Mesendoderm (in vitro differentiated cells): Measurements from ENCODE around the gene NSUN3.

ENCODE experiments used
- DNase-seq: peaks from one replicate; pipeline ENCODE4 v3.0.0; 2013
- H2AK5ac ChIP-seq: 2 replicates; pipeline ENCODE4 v1.6.1; 2013; ENCODE audit warnings: low read length, inconsistent platforms
- H2BK120ac ChIP-seq: 2 replicates; pipeline ENCODE4 v1.6.1; 2013; ENCODE audit warnings: low read depth, mild to moderate bottlenecking, low read length, moderate library complexity, mixed read lengths
- H2BK15ac ChIP-seq: replicated peaks from 2 replicates; pipeline ENCODE4 v1.6.1; 2013; ENCODE audit warnings: low read depth, mild to moderate bottlenecking, moderate library complexity
- H2BK5ac ChIP-seq: 2 replicates; pipeline ENCODE4 v1.6.1; 2013; ENCODE audit warnings: low read length, inconsistent platforms
- H3K18ac ChIP-seq: 2 replicates; pipeline ENCODE4 v1.6.1; 2013; ENCODE audit warnings: mild to moderate bottlenecking, low read length, mixed read lengths
- H3K23ac ChIP-seq: one replicate; pipeline ENCODE4 v1.6.1; 2013; ENCODE audit warnings: low read length
- H3K27ac ChIP-seq: 2 replicates; pipeline ENCODE4 v1.5.1; 2013; ENCODE audit warnings: low read depth, mild to moderate bottlenecking, inconsistent platforms, low read length, moderate library complexity
- H3K27me3 ChIP-seq: 2 replicates; pipeline ENCODE4 v1.6.1; 2013; ENCODE audit warnings: low read length, control low read depth, mild to moderate bottlenecking, inconsistent platforms; ENCODE audit not compliant: insufficient read depth, poor library complexity
- H3K36me3 ChIP-seq: 2 replicates; pipeline ENCODE4 v1.6.1; 2013; ENCODE audit warnings: low read length, inconsistent platforms; ENCODE audit not compliant: control insufficient read depth, insufficient read depth
- H3K4ac ChIP-seq: one replicate; pipeline ENCODE4 v1.6.1; 2013; ENCODE audit warnings: low read depth, mild to moderate bottlenecking, low read length, moderate library complexity
- H3K4me1 ChIP-seq: 2 replicates; pipeline ENCODE4 v1.6.1; 2013; ENCODE audit warnings: low read depth, low read length, inconsistent platforms; ENCODE audit not compliant: control insufficient read depth
- H3K4me2 ChIP-seq: 2 replicates; pipeline ENCODE4 v1.6.1; 2013; ENCODE audit warnings: low read length
- H3K4me3 ChIP-seq: 2 replicates; pipeline ENCODE4 v1.5.1; 2013; ENCODE audit warnings: mild to moderate bottlenecking, low read length
- H3K56ac ChIP-seq: one replicate; pipeline ENCODE4 v1.6.1; 2013; ENCODE audit warnings: low read length
- H3K79me1 ChIP-seq: 2 replicates; pipeline ENCODE4 v1.6.1; 2013; ENCODE audit warnings: low read length, inconsistent platforms
- H3K79me2 ChIP-seq: 2 replicates; pipeline ENCODE4 v1.6.1; 2013; ENCODE audit warnings: mild to moderate bottlenecking, low read length; ENCODE audit not compliant: control insufficient read depth, insufficient read depth
- H3K9ac ChIP-seq: 2 replicates; pipeline ENCODE4 v1.6.1; 2013; ENCODE audit warnings: low read length, inconsistent platforms
- H4K5ac ChIP-seq: one replicate; pipeline ENCODE4 v1.6.1; 2013; ENCODE audit warnings: low read length
- H4K8ac ChIP-seq: one replicate; pipeline ENCODE4 v1.6.1; 2013; ENCODE audit warnings: low read depth, mild to moderate bottlenecking, control low read depth, low read length, moderate library complexity
- WGBS: extraction: QIAGEN DNeasy Blood & Tissue Kit; methylation state at CpG from one replicate; pipeline ENCODE4 v1.1.7; 2013; ENCODE audit warnings: low lambda C conversion rate, missing lambda C conversion rate; ENCODE audit not compliant: insufficient coverage; ENCODE audit errors: extremely low coverage; 5-methylcytosine and 5-hydroxymethylcytosine counted together

Gene NSUN3

GRCh38 chr3:94136133-94136532, 73.3 kb downstream of the NSUN3 start:
- no peak overlapping the region for H3K56ac ChIP-seq
- H4K5ac ChIP-seq: no peak overlapping the region
- H2BK120ac ChIP-seq: no peak overlapping the region
- H3K18ac ChIP-seq: no peak overlapping the region
- H3K79me2 ChIP-seq: no peaks in the 10 kb centered on the region
- H3K4me1 ChIP-seq: no peaks in the 10 kb centered on the region
- no peak overlapping the region for H4K8ac ChIP-seq
- H3K23ac ChIP-seq: no peak overlapping the region
- no peak overlapping the region for H3K9ac ChIP-seq
- H2AK5ac ChIP-seq: no peak overlapping the region
- H3K4me2 ChIP-seq: no peak overlapping the region
- H3K4me3 ChIP-seq: no peak overlapping the region
- no peak overlapping the region for H3K27ac ChIP-seq
- no peak overlapping the region for H2BK15ac ChIP-seq
- H3K27me3 ChIP-seq: no peaks in the 10 kb centered on the region
- no CpG with 5 or more reads among the region's 1 CpG for WGBS
- H2BK5ac ChIP-seq: no peak overlapping the region
- H3K4ac ChIP-seq: no peak overlapping the region
- no peaks in the 10 kb centered on the region for H3K79me1 ChIP-seq
- DNase-seq: no peak
- no peaks in the 10 kb centered on the region for H3K36me3 ChIP-seq

DNA sequence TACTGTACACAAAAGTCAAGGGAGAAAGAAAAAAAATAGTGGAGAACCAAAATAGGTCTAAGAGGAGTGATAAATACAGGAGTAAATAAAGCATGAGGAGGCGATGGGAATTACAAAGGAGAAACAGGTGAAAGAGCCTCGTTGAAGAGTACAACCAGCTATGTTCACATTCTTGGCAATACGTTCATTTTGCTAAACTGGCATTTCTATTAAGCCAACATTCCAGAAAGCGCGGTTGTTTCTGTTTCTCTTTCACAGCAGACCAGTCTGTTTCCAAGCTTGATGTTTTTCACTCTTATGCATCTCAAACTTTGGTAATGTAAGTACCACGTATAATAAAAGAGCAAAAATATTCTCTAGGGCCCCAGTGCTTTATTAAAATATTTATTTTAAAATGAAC, 74.5 kb downstream of the NSUN3 start:
- no peak for DNase-seq
- Histone ChIP-seq H3K23ac (no peak overlapping the region), H4K5ac (no peak overlapping the region), H3K56ac (no peak overlapping the region), H3K27me3 (no peaks in the 10 kb centered on the region), H3K4me2 (no peak overlapping the region), H3K36me3 (no peaks in the 10 kb centered on the region), H3K79me1 (no peaks in the 10 kb centered on the region), H2AK5ac (no peak overlapping the region), H4K8ac (no peak overlapping the region), H3K4me3 (no peak overlapping the region), H3K9ac (no peak overlapping the region), H2BK120ac (no peak overlapping the region), H2BK15ac (no peak overlapping the region), H3K79me2 (no peaks in the 10 kb centered on the region), H3K18ac (no peak overlapping the region), H3K4ac (no peak overlapping the region), H2BK5ac (no peak overlapping the region), H3K4me1 (no peaks in the 10 kb centered on the region), H3K27ac (no peak overlapping the region)
- WGBS: no CpG with 5 or more reads among the region's 6 CpGs

GRCh38 chr3:94146455-94146854, 83.6 kb downstream of the NSUN3 start:
- H4K5ac ChIP-seq: no peak overlapping the region
- no peak overlapping the region for H2BK120ac ChIP-seq
- H3K56ac ChIP-seq: no peak overlapping the region
- no peak overlapping the region for H2AK5ac ChIP-seq
- H3K36me3 ChIP-seq: no peaks in the 10 kb centered on the region
- no peaks in the 10 kb centered on the region for H3K79me1 ChIP-seq
- no peak overlapping the region for H3K4me2 ChIP-seq
- no peak overlapping the region for H3K4ac ChIP-seq
- no peak overlapping the region for H3K27ac ChIP-seq
- H3K27me3 ChIP-seq: no peaks in the 10 kb centered on the region
- no peak overlapping the region for H3K18ac ChIP-seq
- H2BK15ac ChIP-seq: no peak overlapping the region
- H4K8ac ChIP-seq: no peak overlapping the region
- no peak overlapping the region for H2BK5ac ChIP-seq
- no CpG with 5 or more reads among the region's 4 CpGs for WGBS
- no peak overlapping the region for H3K4me3 ChIP-seq
- no peaks in the 10 kb centered on the region for H3K79me2 ChIP-seq
- no peak overlapping the region for H3K9ac ChIP-seq
- DNase-seq: no peak
- H3K4me1 ChIP-seq: no peaks in the 10 kb centered on the region
- no peak overlapping the region for H3K23ac ChIP-seq

DNA sequence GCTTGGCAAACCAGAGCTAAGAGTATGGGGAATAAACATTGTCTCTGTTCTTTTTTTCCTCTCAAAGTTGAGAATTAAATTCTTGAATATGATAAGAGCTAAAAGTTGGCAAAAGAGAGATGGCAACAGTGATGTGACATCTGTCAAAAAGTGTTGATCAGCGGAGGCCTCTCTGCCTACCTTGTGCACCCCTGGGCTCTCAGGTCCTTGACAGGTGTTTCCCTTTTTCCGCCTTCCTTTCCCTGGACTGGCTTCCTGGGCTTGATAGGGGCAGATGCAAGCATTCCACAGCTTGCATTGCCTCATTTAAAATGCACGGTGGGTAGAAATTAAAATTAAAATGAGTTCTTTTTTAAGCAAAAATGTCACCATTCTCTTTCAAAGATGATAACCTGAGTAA, 84.2 kb downstream of the NSUN3 start:
- Histone ChIP-seq H3K23ac (no peak overlapping the region), H3K9ac (no peak overlapping the region), H2BK5ac (no peak overlapping the region), H3K27me3 (no peaks in the 10 kb centered on the region), H3K79me2 (no peaks in the 10 kb centered on the region), H3K36me3 (no peaks in the 10 kb centered on the region), H3K4me3 (no peak overlapping the region), H2BK120ac (no peak overlapping the region), H2BK15ac (no peak overlapping the region), H3K4ac (no peak overlapping the region), H3K18ac (no peak overlapping the region), H4K5ac (no peak overlapping the region), H3K56ac (no peak overlapping the region), H2AK5ac (no peak overlapping the region), H3K4me2 (no peak overlapping the region), H3K27ac (no peak overlapping the region), H4K8ac (no peak overlapping the region), H3K79me1 (no peaks in the 10 kb centered on the region), H3K4me1 (no peaks in the 10 kb centered on the region)
- DNase-seq: no peak
- WGBS: no CpG with 5 or more reads among the region's 3 CpGs

DNA sequence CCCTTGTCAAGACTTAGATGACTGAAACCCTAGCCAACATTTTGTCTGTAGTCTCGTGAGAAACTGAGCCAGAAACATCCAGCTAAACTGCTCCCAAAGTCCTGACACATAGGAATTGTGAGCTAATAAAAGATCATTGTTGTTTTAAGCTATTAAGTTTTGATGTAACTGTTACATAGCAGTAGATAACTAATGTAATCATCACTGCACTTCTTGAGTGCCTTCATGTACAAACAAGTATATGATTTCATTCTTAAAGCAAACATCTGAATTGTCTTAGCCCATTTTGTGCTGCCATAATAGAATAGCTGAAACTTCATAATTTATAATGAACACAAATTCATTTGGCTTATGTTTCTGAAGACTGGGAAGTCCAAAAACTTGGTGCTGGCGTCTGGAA, 87.3 kb downstream of the NSUN3 start:
- Histone ChIP-seq H3K79me1 (no peaks in the 10 kb centered on the region), H2BK15ac (no peak overlapping the region), H3K27ac (no peak overlapping the region), H3K9ac (no peak overlapping the region), H2AK5ac (no peak overlapping the region), H3K4me2 (no peak overlapping the region), H3K4ac (no peak overlapping the region), H4K8ac (no peak overlapping the region), H3K56ac (no peak overlapping the region), H4K5ac (no peak overlapping the region), H3K36me3 (no peaks in the 10 kb centered on the region), H3K4me3 (no peak overlapping the region), H3K4me1 (no peaks in the 10 kb centered on the region), H3K23ac (no peak overlapping the region), H2BK5ac (no peak overlapping the region), H3K27me3 (no peaks in the 10 kb centered on the region), H3K79me2 (no peaks in the 10 kb centered on the region), H3K18ac (no peak overlapping the region), H2BK120ac (no peak overlapping the region)
- WGBS: no CpG with 5 or more reads among the region's 2 CpGs
- DNase-seq: no peak

GRCh38 chr3:94156626-94157025, 93.8 kb downstream of the NSUN3 start:
- WGBS: no CpG with 5 or more reads among the region's 1 CpG
- H3K18ac ChIP-seq: no peak overlapping the region
- DNase-seq: no peak

More at GRCh38 chr3:94156626-94157025, 93.8 kb downstream of the NSUN3 start:
- no peak overlapping the region for H3K9ac ChIP-seq
- no peak overlapping the region for H3K4me2 ChIP-seq
- H3K23ac ChIP-seq: no peak overlapping the region
- no peak overlapping the region for H2BK120ac ChIP-seq
- no peak overlapping the region for H3K4me3 ChIP-seq
- H2BK5ac ChIP-seq: no peak overlapping the region
- no peak overlapping the region for H3K56ac ChIP-seq
- H3K27ac ChIP-seq: no peak overlapping the region
- no peaks in the 10 kb centered on the region for H3K27me3 ChIP-seq
- H4K8ac ChIP-seq: no peak overlapping the region
- no peaks in the 10 kb centered on the region for H3K36me3 ChIP-seq
- H3K79me2 ChIP-seq: no peaks in the 10 kb centered on the region
- H4K5ac ChIP-seq: no peak overlapping the region
- H3K4ac ChIP-seq: no peak overlapping the region
- H2BK15ac ChIP-seq: no peak overlapping the region
- no peaks in the 10 kb centered on the region for H3K79me1 ChIP-seq
- H3K4me1 ChIP-seq: peaks cover 4% of the 10 kb centered on the region
- H2AK5ac ChIP-seq: no peak overlapping the region
